Bronchial epithelial cell (primary cell): Measurements from ENCODE around the gene PUM2. TPM values are rescaled to one million over a fixed set of nuclear protein-coding genes. Genes with fewer than 3 reads are reported as not detected.

Source experiments
- DNase-seq: peaks from one replicate; pipeline ENCODE4 v3.0.0-alpha.2; 2010; ENCODE audit warnings: low read depth
- FAIRE-seq: peaks from 2 replicates; lab custom pipeline; 2011; peaks lifted over from hg19 to GRCh38; lab: Jason Lieb, UNC
- H3K27me3 ChIP-seq: 2 replicates; pipeline ENCODE4 v1.5.1; 2011; ENCODE audit warnings: low read length; ENCODE audit not compliant: control insufficient read depth, insufficient read depth
- H3K36me3 ChIP-seq: 2 replicates; pipeline ENCODE4 v1.5.1; 2011; ENCODE audit warnings: low read length; ENCODE audit not compliant: control insufficient read depth, insufficient read depth
- H3K4me3 ChIP-seq: 2 replicates; pipeline ENCODE4 v1.5.1; 2011; ENCODE audit warnings: mild to moderate bottlenecking, low read depth, low read length, control low read depth
- CTCF ChIP-seq: IDR thresholded peaks from 2 replicates; pipeline ENCODE4 v1.5.1; 2011; ENCODE audit warnings: mild to moderate bottlenecking, moderate library complexity, low read length, control low read depth, inconsistent platforms; ENCODE audit not compliant: insufficient read depth, severe bottlenecking
- total RNA-seq: library from RNA; depleted of rRNA; stranded (reverse); fragments of >200 nt; gene quantifications from 2 replicates; pipeline ENCODE4 v1.2.1, GENCODE V29; 2014

The PUM2 gene
- total RNA-seq, 1 donor from 2014 or later = 43.7 TPM

GRCh38 chr2:20205069-20205468 lies 145.6 kb downstream of the PUM2 start:
- Histone ChIP-seq H3K27me3 (no peaks in the 10 kb centered on the region), H3K4me3 (no peak overlapping the region), H3K36me3 (peaks cover 44% of the 10 kb centered on the region)
- no peak for FAIRE-seq
- TF ChIP-seq CTCF = no peak
- DNase-seq = no peak

GRCh38 chr2:20203521-20204225 lies 147.0 kb downstream of the PUM2 start:
- Histone ChIP-seq H3K36me3 (peaks cover 36% of the 10 kb centered on the region), H3K27me3 (no peaks in the 10 kb centered on the region), H3K4me3 (no peak overlapping the region)
- peak; percentile 1 for TF ChIP-seq CTCF
- FAIRE-seq = no peak
- no peak for DNase-seq

- FAIRE-seq = no peak
- Histone ChIP-seq H3K4me3 (no peak overlapping the region), H3K36me3 (peaks cover 36% of the 10 kb centered on the region), H3K27me3 (no peaks in the 10 kb centered on the region)
- DNase-seq = no peak
- no peak for TF ChIP-seq CTCF
Observed at GRCh38 chr2:20203072-20203471, 147.6 kb downstream of the PUM2 start.

GRCh38 chr2:20201671-20202070 lies 149.0 kb downstream of the PUM2 start:
- no peak overlapping the region for H3K4me3 ChIP-seq
- DNase-seq (no peak), FAIRE-seq (no peak)
- no peaks in the 10 kb centered on the region for H3K27me3 ChIP-seq
- peaks cover 33% of the 10 kb centered on the region for H3K36me3 ChIP-seq
- no peak for TF ChIP-seq CTCF

GRCh38 chr2:20200697-20201555 lies 149.7 kb downstream of the PUM2 start:
- peaks cover 28% of the 10 kb centered on the region for H3K36me3 ChIP-seq
- H3K27me3 ChIP-seq = no peaks in the 10 kb centered on the region
- H3K4me3 ChIP-seq = no peak overlapping the region
- DNase-seq (no peak), FAIRE-seq (peak; percentile 64)
- TF ChIP-seq CTCF = no peak
